ENCODE measurements around the gene PHYHD1. TPM values are rescaled to one million over a fixed set of nuclear protein-coding genes. Genes with fewer than 3 reads are reported as not detected.

PHYHD1 gene
- total and polyA plus RNA-seq, 2 donors (not counting 1 experiment from before 2014, with no cell fraction given) = 0.96 to 2.0 TPM

GRCh38 chr9:128936171-128936865 is 15.5 kb downstream of the PHYHD1 start:
- intact Hi-C loops (cut with micrococcal nuclease) = no loop called here
- ChIA-PET POLR2A (interaction anchor here (0.6 kb wide), 1 partner anchor 161 kb away, joined by 3 read pairs; no protein-coding TSS in a partner anchor), CTCF (interaction anchor here (2.5 kb wide), 1 partner anchor 9 kb away, joined by 10 read pairs; no protein-coding TSS in a partner anchor)
- H2AFZ ChIP-seq (ENCODE audit: insufficient read depth, low read depth, low read length, poor library complexity, severe bottlenecking) = no peak overlapping the region
- no peaks in the 10 kb centered on the region for H3K79me2 ChIP-seq (ENCODE audit: control insufficient read depth, insufficient read depth, low read length)
- no peak overlapping the region for H3K4me2 ChIP-seq (replicated peaks; ENCODE audit: low read depth, low read length, poor library complexity, severe bottlenecking)
- DNase-seq (no peak), ATAC-seq (ENCODE audit: low read depth) (no peak)
- H3K27me3 ChIP-seq (replicated peaks in 1 of 4; ENCODE audit: control extremely low read depth in 1 of 4, control insufficient read depth in 3 of 4, insufficient read depth in 4 of 4, low read length in 3 of 4) = no peaks in the 10 kb centered on the region
- H3K9me3 ChIP-seq (ENCODE audit: control extremely low read depth in 1 of 3, control insufficient read depth in 2 of 3, insufficient read depth in 1 of 3, low read length in 2 of 3) = no peaks in the 10 kb centered on the region
- Mint-ChIP-seq H3K27me3 (no peaks in the 10 kb centered on the region), H3K4me3 (no peak overlapping the region), H3K27ac (no peak overlapping the region), H3K9me3 (ENCODE audit: insufficient read depth) (no peaks in the 10 kb centered on the region), H3K4me1 (no peaks in the 10 kb centered on the region)
- TF ChIP-seq CTCF (IDR thresholded peaks at IDR 0.05) (no peak), EZH2 (IDR thresholded peaks at IDR 0.05; ENCODE audit: borderline replicate concordance, insufficient read depth, low read depth, low read length, poor library complexity, severe bottlenecking) (no peak)
- no peaks in the 10 kb centered on the region for H3K36me3 ChIP-seq (replicated peaks in 1 of 2; ENCODE audit: control extremely low read depth in 1 of 2, control insufficient read depth in 1 of 2, extremely low read depth in 1 of 2, insufficient read depth in 2 of 2, low read length in 1 of 2)
- H3K4me3 ChIP-seq (ENCODE audit: control extremely low read depth in 1 of 5, extremely low read depth in 1 of 5, insufficient read depth in 1 of 5, low read depth in 2 of 5, low read length in 4 of 5) = no peak overlapping the region
- no peaks in the 10 kb centered on the region for H3K4me1 ChIP-seq (ENCODE audit: control insufficient read depth in 2 of 2, insufficient read depth in 2 of 2, low read length in 2 of 2)
- H3K9ac ChIP-seq (ENCODE audit: low read length) = no peak overlapping the region
- H3K27ac ChIP-seq (ENCODE audit: low read length in 2 of 2) = no peak overlapping the region
- WGBS (ENCODE audit: insufficient coverage) = 93% methylated on average over 7 of the region's 11 CpGs
- H4K20me1 ChIP-seq (ENCODE audit: control insufficient read depth, insufficient read depth, low read length, poor library complexity, severe bottlenecking) = no peaks in the 10 kb centered on the region

All from B cell (primary cell).